HG03097 (cell line): ENCODE results near the gene SLCO4A1.

Source experiments
- ATAC-seq: cut with Tn5 transposase; IDR thresholded peaks from one replicate; pipeline ENCODE4 v1.9.1; 2021; ENCODE audit not compliant: unreplicated experiment, low FRiP score

The SLCO4A1 gene

DNA sequence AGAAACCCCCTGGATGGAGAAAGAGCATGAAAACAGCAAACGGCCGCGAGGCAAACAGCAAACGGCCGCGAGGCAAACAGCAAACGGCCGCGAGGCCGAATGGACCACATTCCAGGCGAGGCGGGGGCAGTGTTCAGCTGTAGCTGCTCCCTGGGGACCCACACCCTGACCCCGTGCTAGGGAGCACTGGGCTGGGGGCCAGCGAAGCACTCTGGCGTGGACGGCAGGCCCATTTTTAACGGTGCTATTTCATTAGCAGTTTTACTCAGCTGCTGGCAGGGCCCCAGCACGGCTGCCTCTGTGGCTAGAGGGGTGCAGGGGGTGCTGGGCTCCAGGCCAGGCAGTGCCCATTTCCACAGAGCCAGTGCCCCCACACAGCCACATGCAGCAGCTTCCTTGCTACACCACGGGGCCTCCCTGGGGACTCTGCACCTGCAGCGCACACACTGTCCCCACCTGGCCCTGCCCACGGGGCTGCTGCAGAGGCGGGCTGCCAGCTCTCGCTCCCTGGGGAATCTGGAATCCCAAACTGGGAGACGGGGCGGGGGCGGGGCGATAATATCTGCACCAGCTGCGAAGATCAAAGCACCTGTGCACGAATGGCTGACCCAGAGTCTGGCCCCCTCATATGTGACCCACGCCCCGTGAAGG, 35.6 kb upstream of the SLCO4A1 start:
- no peak for ATAC-seq

DNA sequence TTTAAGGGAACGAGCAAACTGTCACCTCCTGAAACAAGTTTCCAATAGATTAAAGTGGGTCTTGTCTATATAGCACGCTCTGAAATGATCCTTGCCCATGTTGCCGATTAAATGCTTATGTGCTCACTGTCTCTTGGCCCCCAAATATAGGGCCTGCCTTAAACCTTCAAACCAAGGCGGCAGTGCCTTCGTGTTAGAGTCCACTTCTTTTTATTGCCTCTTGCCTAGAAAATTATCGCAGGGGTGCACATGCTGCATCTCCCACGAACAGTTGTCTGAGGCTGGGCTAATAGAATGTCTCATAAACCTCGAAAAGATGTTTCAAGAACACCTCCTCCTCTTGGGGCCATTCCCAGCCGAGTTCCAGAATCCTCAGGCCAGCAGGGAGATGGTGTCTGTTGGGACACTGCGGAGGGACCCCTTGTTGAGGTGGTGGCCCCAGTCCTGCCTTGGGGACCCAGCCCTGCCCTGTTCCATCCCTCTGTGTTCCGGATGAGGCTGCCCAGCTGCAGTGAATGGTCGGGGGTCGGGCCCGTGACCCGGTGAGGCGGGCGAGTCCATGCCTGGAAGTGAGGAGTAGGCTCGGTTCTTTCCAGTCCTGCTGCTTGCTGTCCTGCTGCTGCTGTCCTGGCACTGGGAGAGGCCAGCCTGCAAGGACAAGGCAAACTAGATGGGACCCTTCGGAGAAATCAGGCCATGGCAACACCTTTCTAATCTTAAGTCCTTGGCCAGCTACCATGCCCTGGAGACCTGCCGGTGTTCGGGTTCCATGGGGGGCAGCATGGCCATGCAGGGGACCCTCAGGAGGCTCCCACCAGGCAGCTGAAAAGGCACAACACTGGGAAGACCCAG, 34.7 kb upstream of the SLCO4A1 start:
- no peak for ATAC-seq

DNA sequence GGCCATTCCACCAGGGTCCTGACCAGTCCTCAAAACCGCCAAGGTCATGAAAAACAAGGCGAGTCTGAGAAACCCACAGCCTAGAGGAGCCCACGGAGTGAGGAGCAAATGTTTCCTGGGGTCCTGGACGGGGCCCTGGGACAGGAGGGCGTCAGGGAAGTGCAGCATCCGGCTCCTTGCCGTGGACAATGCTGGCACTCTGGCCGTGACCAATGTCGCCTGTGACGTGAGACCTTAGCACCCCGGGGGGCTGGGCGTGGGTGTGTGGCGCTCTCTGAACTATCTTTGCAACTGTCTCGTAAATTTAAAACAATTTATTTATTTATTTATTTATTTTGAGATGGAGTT, 34.1 kb upstream of the SLCO4A1 start:
- ATAC-seq, result no peak

DNA sequence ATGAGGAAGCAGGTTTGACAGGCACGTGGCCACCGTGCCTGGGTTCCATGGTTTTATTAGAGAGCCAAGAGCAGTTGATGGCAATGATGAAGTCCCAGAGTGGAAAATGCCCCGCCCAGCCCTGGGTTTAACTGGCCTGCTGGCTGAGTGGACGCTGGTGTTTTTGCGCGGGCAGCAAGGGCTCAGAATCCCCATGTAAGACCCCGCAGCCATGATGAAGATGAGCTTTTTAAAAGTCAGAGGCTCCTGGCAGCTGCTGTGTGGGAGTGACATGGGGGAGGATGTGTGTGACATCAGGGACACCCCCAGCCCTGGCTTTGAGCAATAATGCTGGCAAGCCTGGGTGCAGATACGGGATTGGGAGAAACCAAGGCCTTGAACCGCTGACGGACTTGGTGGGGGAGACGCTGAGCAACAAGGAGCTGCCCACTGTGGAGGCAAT, 33.0 kb upstream of the SLCO4A1 start:
- ATAC-seq, result no peak

DNA sequence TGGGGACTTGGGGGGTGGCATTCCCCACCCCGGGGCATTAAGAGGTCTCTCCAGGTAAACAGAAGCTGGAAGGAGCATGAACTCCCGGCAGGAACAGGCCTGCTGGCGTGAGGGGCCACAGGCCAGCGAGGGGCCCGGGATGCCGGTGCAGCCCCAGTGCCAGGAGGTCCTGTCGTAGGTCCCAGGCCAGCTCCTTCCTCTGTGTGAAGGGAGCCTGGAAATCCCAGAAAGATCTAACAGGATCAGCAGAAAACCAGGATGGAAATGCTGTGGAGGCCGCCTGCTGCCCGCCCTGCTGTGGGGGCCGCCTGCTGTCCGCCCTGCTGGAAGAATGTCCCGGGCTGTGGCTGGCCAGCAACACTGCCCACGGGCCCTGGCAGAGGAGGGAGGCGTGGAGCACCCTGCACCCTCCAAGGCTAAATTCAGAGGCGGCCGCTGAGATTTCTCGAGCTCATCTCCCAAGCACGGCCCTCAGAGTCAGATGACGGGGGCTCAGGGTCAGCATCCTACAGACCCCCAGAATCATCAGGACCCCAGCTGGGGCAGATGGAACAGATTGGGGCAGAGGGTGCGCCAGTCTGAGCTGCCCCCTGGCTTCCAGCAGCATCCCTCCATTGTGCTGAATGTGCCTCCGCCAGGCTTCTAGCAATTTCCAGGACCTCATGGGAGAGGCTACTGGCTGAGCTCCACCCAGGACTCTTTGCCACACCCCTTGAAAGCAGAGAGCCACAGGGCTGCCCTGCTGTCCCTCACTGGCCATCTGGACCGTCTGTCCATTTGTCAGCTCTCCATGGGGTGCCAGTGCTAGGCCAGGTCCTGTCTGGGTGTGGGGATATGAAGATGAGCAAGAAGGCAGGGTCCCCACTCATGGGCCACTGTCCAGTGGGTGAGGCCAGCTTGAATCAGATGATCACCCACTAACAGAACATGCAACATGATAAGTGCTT, 32.2 kb upstream of the SLCO4A1 start:
- ATAC-seq, result no peak

DNA sequence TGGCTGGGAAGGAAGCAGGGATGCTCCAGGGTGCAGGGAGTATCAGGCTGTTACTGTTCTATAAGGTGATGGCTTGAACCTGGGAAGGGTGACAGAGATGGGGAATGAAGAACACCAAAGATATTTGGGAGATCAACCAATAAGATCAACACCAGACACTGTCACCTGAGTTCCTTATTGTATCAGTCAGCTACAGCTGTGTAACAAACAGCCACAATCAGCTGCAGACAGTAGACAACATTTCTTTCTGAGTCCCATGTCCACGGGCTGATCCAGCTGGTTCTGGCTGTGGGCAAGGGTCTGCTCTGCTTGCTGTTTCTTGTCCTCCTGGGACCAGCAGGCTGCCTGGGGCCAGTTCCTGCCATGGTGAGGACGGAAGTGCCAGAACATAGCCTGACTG, 31.3 kb upstream of the SLCO4A1 start:
- ATAC-seq, result no peak

DNA sequence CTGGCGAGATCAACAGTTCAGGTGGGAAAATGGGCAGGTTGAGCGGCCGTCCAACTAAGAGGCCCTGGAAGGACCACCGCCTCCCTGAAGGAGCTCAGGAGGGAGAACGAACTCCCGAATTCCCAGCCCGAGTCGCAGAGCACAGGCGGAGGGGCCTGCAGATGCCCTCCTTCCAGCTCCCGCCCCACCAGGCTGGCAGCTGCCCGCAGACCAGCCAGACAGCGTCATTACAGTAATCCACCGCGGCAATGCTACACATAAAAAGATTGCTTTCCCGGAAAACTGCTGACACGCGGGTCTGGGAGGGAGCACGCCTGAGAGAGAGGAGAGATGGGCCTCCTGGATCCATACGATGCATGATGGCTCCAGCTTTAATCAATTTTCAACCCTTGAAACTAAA, 30.5 kb upstream of the SLCO4A1 start:
- no peak for ATAC-seq

DNA sequence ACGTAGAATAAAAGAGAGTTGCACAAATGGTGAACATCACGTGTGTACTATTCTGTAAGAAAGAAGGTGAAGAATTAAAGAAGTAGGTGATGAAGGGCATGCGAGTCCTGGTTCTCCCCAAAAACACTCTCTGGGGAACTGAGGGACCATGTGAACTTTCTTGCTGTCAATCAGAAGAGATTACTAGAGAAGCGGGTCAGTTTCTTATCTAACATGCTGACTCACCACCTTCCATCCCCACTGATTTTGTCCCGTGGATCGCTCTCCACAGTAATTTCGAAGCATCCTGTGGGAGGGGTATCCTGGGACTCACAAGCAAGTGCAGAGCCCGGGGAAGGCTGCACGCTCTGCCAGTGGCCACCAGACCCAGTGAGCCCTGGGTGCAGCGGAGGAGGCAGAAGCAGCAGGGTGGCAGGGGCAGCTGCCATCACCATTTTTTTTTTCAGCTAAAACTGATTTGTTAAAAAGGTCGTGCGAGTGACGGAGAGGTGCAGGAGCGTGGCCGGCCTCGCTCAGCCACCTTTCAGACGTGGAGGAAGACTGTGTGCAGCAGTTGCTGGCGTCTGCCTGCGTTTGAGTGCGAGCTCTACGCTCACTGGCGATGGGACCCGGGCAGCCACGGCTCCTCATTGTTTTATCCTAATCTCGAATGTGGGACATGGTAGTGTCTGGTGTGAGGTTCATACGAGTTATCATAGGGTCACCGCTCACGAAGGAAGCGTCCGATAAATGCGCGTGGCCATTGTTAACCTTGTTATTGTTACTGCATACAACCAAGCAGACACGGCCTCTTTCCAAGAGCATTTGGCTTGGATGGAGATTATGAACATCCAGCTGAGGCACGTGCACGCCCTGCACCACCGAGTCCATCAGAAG, 28.0 kb upstream of the SLCO4A1 start:
- ATAC-seq, result no peak

DNA sequence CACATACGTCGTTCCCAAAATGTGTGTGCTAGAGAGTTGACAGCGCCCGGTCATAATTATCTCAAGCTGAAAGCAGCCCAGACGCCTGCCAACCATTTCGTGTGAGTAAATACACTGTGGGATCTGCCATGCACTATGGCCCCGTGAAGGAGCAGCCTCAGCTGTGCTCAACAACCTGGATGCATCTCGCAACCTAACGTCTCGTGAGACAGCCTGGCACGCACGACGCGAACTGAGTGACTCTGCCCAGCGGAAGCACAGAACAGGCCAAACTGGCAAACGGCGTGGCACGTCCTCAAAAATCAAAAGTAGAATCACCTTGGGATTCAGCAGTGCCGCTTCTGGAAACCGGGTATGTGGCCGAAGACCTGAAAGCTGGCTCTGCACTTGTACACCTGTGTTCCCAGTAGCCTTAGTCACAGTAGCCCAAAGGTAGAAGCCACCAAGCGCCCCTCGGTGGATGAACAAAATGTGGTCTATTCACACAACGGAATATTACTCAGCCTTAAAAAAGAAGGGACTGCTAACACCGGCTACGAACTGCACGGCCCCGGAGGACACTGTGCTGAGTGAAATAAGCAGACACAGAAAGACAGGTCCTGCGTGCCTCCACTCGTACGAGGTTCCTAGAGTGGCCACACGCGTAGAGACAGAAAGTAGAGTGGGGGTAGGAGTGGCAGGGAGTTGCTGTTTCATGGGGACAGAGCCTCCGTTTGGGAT, 27.2 kb upstream of the SLCO4A1 start:
- ATAC-seq, result no peak

DNA sequence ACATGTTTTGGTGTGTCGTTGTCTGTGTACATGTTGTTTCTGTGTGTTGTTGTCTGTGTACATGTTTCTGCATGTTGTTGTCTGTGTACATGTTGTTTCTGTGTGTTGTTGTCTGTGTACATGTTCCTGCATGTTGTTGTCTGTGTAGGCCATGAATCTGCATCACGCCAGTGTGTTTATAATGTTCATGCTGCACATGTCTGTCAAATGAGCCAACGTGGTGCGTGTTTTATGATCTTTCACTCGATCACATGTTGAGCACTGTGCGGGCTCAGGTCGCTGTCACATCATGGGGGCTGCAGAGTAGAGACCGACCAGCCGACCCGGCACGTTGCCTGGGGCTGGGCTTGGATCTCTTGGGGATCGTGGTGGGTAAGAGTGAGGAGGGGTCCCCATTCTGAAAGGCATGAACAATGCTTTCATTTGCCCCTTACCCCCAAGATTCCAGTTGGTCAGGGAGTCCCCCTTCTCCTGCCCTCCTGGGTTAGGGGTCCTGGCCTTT, 26.5 kb upstream of the SLCO4A1 start:
- no peak for ATAC-seq

DNA sequence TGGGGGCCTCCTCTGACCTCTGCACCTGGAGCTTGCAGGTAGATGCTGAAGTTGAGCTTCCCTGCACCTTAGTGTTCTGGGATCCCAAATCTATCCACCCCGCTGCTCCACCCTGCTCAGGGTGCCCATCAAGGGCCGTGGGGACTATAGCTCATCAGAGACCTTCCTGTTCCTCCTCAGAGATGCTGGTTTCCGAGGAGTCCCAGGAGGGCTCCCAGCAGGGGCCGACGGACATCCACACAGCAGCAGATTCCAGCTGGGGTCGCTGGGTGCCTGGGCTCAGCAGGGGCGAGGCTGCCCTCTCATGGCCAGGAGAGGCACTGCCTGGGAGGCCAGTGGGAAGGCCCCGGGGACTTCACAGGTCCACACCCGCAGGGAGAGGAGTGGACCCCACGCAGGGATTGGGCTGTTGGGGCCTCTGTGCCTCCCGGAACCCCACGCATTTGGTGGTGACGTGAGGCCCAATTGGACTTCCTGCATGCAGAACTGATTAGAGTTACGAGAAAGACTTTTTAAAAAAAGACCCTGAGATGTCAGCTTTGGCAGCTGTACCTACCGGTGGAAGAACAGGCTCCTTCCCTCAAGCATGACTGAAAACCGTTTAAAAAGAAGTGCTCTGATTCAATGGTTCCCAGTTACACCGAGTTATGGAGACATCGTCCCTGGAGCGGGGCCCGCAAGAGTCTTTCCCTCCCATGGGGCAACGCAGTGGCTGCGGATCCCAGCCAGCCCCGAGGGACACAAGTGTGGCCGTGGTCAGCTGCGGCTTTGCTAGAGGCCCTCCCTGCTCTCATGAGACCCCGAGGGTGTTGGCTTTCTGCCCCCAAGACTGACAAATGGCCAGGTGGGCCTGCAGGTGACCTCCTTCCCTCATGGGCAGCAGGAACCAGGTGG, 25.3 kb upstream of the SLCO4A1 start:
- peak; percentile 42 for ATAC-seq

DNA sequence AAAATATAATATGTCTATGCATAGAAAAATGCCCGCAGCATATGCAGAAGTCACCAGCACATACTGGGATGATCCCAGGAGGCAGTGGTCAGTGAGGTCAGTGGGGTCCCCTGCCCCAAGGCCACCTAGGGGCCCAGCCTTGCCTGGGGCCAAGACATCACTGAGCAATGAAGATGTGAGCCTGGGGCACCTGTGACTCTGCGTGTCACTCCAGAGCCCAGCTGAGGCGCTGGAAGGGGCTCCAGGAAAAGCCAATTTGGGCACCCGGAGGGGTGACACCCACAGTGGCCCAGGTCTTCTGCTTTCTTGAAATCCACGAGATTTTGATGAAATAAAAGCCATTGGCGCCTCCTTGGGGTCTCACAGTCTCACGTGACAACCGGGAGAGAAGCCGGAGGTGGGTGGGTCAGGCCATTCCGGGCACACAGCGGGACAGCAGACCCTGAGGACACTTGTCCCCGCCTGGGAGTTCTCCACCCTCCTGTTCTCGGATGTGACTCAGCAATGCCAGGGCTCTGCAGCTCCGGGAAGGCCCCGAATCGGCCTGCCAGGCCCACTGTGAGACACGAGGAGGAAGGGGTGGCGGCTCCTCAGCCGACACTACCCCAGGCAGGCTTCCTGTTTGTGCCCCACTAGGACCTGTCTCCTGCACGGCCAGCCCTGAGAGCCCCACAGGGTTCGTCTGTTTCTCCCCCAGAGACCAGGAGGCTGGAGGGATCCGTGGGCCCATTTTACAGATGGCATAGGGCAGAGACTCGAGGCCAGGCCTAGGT, 24.4 kb upstream of the SLCO4A1 start:
- peak; percentile 32 for ATAC-seq

DNA sequence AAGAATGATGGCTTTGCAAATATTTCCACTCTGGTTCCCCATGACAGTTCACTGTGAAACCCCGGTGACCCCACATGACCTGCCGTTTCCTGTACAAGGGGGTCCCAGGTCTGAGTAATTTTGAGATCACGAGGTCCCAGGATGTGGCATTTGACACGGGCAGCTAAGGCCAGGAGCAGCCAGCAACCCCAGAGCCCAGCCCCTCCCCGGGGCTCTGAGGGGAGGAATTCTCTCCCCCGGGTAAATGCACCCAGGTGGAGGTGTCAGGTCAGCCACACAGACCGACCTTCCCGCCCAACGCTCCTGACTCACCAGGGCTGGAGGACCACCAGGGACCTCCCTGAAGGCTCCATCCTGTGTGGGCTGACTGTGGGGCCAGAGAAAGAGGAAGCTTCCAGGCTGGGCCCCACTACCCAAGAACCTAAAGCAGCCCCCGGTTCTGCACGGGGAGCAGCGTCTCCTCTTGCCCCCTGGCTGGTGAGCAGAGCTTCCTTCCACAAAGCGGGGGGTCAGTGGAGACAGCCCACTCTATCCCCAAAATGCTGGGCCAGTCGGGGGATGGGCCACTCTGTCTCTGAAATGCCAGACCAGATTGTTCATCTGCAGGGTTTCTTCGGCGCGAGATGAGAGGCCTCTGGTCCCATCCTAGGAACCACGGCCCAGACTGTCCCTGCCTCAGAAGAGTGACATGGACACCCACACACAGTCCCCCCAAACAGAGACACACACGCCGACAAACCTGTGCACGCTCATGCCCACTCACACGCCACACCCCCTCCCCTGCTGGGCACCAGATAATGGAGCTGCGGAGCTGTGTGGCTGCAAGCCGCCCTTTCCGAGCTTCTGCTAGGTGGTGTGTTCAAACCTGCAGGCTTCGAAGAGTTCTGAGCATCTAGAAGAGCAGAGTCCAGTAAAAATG, 23.4 kb upstream of the SLCO4A1 start:
- peak; percentile 35 for ATAC-seq

DNA sequence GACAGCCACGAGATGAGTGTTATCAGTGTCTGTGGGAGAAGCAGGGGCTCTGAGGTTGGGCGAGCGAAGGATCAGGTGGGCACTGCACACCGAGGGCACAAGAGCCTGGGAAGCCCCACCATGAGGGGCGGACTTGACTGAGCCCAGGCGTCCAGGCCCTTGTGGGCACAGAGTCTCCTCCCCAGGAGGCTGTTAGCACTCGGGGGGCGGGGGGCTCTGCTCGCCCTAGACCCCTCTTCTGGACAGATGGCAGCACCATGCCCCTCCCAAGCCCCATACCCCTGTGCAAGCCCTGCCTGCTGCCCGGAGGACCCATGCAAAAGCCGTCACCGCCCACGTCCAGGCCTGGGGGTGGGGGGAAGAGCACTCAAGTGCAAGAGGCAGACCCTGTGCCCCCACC, 21.7 kb upstream of the SLCO4A1 start:
- ATAC-seq, result no peak

DNA sequence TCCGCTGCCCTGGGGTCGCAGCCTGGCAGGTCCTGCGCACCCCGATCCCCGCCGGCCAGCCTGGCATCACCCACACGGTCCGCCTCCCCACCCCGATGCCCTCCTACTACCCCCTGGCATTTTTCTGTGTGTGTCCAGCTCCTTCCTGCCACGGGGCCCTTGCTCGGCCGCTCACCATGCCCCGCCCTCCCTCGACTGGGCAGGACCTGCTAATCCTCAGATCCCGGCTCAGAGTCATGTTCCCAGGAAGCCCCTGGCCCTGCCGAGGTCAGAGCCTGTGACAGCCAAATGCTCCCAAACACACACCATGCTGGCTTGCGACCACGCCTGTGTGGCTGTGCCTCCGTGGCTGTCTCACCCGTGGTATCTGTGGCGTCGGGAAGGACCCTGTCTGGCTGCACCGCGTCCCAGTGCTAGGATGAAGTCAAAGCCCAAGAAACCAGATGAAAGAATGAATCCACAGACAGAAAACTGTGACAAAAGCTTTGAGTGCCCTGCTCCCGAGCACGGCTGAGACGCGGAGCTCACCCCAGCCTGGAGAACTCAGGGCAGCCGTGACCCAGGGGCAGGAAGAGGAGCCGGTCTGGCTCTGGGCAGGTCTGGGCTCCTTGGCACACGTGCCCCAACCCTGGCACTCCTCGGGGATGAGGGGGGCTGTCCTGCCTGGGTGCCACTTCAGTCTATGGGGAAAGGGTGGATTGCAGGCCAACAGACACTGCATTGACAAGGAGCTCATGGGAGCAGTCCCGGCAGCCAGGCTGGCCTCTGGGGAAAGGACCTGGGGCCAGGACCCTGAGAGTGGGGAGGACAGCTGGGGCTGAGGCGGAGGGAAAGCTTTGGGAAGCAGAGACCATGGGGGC, 20.8 kb upstream of the SLCO4A1 start:
- no peak for ATAC-seq
